ENCODE results near the gene METTL9.

DNA sequence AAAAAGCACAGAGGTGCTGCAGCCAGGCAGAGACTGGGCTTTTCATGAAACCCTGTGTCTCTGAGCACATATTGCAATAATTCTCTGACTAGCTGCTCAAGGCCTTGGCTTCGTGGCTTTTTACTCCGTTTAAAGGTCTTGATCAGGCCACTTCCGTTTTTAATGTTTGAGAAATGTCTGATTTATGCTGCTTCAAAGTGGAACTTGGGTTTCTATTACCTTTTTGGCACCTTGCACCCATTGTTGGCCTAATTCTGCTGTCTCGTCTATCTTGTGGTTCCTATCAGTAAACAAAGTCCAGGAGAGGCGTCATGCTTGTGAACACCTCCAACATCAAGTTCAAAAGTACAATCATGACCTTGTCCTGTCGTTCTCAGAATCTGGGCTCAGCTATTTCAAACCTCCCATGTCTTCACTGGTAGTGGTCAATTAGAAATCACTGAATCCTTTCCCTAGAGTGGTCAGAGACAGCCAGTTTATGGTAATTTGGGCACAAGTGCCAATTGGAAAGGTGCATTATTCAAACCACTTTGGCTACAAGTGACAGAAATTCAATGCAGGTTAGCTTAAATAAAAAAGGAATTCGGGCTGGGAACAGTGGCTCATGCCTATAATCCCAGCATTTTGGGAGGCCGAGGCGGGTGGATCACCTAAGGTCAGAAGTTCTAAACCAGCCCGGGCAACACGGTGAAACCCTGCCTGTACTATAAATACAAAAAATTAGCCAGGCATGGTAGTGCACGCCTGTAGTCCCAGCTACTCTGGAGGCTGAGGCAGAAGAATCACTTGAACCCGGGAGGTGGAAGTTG lies 33.3 kb upstream of the METTL9 start:
- TF ChIP-seq, protein P1, sequence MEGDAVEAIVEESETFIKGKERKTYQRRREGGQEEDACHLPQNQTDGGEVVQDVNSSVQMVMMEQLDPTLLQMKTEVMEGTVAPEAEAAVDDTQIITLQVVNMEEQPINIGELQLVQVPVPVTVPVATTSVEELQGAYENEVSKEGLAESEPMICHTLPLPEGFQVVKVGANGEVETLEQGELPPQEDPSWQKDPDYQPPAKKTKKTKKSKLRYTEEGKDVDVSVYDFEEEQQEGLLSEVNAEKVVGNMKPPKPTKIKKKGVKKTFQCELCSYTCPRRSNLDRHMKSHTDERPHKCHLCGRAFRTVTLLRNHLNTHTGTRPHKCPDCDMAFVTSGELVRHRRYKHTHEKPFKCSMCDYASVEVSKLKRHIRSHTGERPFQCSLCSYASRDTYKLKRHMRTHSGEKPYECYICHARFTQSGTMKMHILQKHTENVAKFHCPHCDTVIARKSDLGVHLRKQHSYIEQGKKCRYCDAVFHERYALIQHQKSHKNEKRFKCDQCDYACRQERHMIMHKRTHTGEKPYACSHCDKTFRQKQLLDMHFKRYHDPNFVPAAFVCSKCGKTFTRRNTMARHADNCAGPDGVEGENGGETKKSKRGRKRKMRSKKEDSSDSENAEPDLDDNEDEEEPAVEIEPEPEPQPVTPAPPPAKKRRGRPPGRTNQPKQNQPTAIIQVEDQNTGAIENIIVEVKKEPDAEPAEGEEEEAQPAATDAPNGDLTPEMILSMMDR (tag by site-specific recombination; IDR thresholded peaks at IDR 0.05) = no peak
- TF ChIP-seq, protein P2, sequence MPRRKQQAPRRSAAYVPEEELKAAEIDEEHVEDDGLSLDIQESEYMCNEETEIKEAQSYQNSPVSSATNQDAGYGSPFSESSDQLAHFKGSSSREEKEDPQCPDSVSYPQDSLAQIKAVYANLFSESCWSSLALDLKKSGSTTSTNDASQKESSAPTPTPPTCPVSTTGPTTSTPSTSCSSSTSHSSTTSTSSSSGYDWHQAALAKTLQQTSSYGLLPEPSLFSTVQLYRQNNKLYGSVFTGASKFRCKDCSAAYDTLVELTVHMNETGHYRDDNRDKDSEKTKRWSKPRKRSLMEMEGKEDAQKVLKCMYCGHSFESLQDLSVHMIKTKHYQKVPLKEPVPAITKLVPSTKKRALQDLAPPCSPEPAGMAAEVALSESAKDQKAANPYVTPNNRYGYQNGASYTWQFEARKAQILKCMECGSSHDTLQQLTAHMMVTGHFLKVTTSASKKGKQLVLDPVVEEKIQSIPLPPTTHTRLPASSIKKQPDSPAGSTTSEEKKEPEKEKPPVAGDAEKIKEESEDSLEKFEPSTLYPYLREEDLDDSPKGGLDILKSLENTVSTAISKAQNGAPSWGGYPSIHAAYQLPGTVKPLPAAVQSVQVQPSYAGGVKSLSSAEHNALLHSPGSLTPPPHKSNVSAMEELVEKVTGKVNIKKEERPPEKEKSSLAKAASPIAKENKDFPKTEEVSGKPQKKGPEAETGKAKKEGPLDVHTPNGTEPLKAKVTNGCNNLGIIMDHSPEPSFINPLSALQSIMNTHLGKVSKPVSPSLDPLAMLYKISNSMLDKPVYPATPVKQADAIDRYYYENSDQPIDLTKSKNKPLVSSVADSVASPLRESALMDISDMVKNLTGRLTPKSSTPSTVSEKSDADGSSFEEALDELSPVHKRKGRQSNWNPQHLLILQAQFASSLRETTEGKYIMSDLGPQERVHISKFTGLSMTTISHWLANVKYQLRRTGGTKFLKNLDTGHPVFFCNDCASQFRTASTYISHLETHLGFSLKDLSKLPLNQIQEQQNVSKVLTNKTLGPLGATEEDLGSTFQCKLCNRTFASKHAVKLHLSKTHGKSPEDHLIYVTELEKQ (tag by site-specific recombination; IDR thresholded peaks at IDR 0.05; ENCODE audit: borderline replicate concordance) = no peak
- TF ChIP-seq ZNF274 (IDR thresholded peaks at IDR 0.05; ENCODE audit: low read length) (no peak), ZNF274 (tag by site-specific recombination; IDR thresholded peaks at IDR 0.05; ENCODE audit: borderline replicate concordance) (no peak), ZNF544 (tag by site-specific recombination; IDR thresholded peaks at IDR 0.05) (no peak), ZNF776 (tag by site-specific recombination; IDR thresholded peaks at IDR 0.05; ENCODE audit: borderline replicate concordance) (no peak), ZNF416 (tag by site-specific recombination; IDR thresholded peaks at IDR 0.05) (no peak), ZNF302 (tag by site-specific recombination; IDR thresholded peaks at IDR 0.05; ENCODE audit: low read depth) (no peak), KLF16 (tag by site-specific recombination; IDR thresholded peaks at IDR 0.05) (no peak), ZNF2 (tag by site-specific recombination; IDR thresholded peaks at IDR 0.05) (no peak), ZNF423 (tag by site-specific recombination; IDR thresholded peaks at IDR 0.05) (no peak), OVOL3 (tag by site-specific recombination; IDR thresholded peaks at IDR 0.05) (no peak)
- TF ChIP-seq, protein P3, sequence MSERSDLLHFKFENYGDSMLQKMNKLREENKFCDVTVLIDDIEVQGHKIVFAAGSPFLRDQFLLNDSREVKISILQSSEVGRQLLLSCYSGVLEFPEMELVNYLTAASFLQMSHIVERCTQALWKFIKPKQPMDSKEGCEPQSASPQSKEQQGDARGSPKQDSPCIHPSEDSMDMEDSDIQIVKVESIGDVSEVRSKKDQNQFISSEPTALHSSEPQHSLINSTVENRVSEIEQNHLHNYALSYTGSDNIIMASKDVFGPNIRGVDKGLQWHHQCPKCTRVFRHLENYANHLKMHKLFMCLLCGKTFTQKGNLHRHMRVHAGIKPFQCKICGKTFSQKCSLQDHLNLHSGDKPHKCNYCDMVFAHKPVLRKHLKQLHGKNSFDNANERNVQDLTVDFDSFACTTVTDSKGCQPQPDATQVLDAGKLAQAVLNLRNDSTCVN (tag by site-specific recombination; optimal IDR thresholded peaks at IDR 0.05) = no peak
- TF ChIP-seq, protein P4, sequence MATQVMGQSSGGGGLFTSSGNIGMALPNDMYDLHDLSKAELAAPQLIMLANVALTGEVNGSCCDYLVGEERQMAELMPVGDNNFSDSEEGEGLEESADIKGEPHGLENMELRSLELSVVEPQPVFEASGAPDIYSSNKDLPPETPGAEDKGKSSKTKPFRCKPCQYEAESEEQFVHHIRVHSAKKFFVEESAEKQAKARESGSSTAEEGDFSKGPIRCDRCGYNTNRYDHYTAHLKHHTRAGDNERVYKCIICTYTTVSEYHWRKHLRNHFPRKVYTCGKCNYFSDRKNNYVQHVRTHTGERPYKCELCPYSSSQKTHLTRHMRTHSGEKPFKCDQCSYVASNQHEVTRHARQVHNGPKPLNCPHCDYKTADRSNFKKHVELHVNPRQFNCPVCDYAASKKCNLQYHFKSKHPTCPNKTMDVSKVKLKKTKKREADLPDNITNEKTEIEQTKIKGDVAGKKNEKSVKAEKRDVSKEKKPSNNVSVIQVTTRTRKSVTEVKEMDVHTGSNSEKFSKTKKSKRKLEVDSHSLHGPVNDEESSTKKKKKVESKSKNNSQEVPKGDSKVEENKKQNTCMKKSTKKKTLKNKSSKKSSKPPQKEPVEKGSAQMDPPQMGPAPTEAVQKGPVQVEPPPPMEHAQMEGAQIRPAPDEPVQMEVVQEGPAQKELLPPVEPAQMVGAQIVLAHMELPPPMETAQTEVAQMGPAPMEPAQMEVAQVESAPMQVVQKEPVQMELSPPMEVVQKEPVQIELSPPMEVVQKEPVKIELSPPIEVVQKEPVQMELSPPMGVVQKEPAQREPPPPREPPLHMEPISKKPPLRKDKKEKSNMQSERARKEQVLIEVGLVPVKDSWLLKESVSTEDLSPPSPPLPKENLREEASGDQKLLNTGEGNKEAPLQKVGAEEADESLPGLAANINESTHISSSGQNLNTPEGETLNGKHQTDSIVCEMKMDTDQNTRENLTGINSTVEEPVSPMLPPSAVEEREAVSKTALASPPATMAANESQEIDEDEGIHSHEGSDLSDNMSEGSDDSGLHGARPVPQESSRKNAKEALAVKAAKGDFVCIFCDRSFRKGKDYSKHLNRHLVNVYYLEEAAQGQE (tag by site-specific recombination; IDR thresholded peaks at IDR 0.05) = no peak
